Fibroblast of pulmonary artery (primary cell): ENCODE measurements around the gene TCF7L1.

ENCODE experiments used
- DNase-seq: peaks from one replicate; pipeline ENCODE4 v3.0.0-alpha.2; 2010; ENCODE audit warnings: low read depth
- H3K4me3 ChIP-seq: replicated peaks from 2 replicates; pipeline ENCODE4 v1.5.1; 2011; ENCODE audit warnings: low read depth, mild to moderate bottlenecking, control low read depth, low read length, moderate library complexity
- CTCF ChIP-seq: IDR thresholded peaks from 2 replicates; pipeline ENCODE4 v1.5.1; 2011; ENCODE audit warnings: mild to moderate bottlenecking, control low read depth, low read length, inconsistent platforms; ENCODE audit errors: missing control alignments

TCF7L1 gene

GRCh38 chr2:85355073-85355410 lies 221.8 kb downstream of the TCF7L1 start:
- no peak for DNase-seq
- H3K4me3 ChIP-seq, result peak overlapping the region; percentile 97
- TF ChIP-seq CTCF, result no peak

GRCh38 chr2:85355521-85355920 lies 222.3 kb downstream of the TCF7L1 start:
- TF ChIP-seq CTCF, result no peak
- H3K4me3 ChIP-seq, result peak overlapping the region; percentile 97
- no peak for DNase-seq

- DNase-seq, result no peak
- no peak for TF ChIP-seq CTCF
- no peak overlapping the region for H3K4me3 ChIP-seq
These were observed 223.0 kb downstream of the TCF7L1 start for GRCh38 chr2:85356186-85356585.

- no peak for TF ChIP-seq CTCF
- DNase-seq, result no peak
- no peak overlapping the region for H3K4me3 ChIP-seq
These were observed 224.5 kb downstream of the TCF7L1 start for GRCh38 chr2:85357736-85358135.
